Spleen (tissue), 7 donors: ENCODE measurements around the gene MMP25.

ENCODE experiments used
- CTCF ChIP-seq, 11 experiments: fragments of 200-600 bp in 7 of 11; fragments of 450-650 bp in 4 of 11; sonication (generic) in 4 of 11; IDR thresholded peaks in 8 of 11; conservative IDR thresholded peaks in 3 of 11; 1 replicate in 7 of 11; 2 replicates in 4 of 11; pipeline versions ENCODE4 v1.4.0 to v1.8.0; 2016 to 2021; ENCODE audit warnings: antibody characterized with exemption in 11 of 11, inconsistent platforms in 4 of 11, mild to moderate bottlenecking in 1 of 11
- POLR2A ChIP-seq, 3 donors: fragments of 450-650 bp; IDR thresholded peaks; one replicate each; pipeline ENCODE4 v1.5.1; 2017; ENCODE audit warnings: antibody characterized with exemption in 3 of 3, mild to moderate bottlenecking in 1 of 3
- POLR2AphosphoS5 ChIP-seq, 3 donors: sonication (generic); formaldehyde crosslinking; IDR thresholded peaks; one replicate each; pipeline ENCODE4 v1.5.1; 2017; ENCODE audit warnings: antibody characterized with exemption in 3 of 3
- donor health status: DM: no; HTN: no; CAD: no; lungs with moderate emphysema.
- donor health status: DM: no; HTN: no; CAD: no.
- donor health status: DM: no; HTN: no; CAD: no.

- TF ChIP-seq CTCF (IDR thresholded peaks at IDR 0.05 in 8 of 11, conservative IDR thresholded peaks at IDR 0.05 in 3 of 11) (no peak), POLR2AphosphoS5 (IDR thresholded peaks at IDR 0.05) (no peak), POLR2A (IDR thresholded peaks at IDR 0.05) (no peak)
Observed at GRCh38 chr16:3008690-3009037, 37.7 kb upstream of the MMP25 start.
